Measurements from ENCODE around the gene RAB27A. TPM values are rescaled to one million over a fixed set of nuclear protein-coding genes. Genes with fewer than 3 reads are reported as not detected.

The RAB27A gene
- total and polyA plus RNA-seq, 2 of the 8 experiments (the other 6 are each of a cell fraction or from before 2014, with no cell fraction given), result 2.3 to 6.5 TPM

DNA sequence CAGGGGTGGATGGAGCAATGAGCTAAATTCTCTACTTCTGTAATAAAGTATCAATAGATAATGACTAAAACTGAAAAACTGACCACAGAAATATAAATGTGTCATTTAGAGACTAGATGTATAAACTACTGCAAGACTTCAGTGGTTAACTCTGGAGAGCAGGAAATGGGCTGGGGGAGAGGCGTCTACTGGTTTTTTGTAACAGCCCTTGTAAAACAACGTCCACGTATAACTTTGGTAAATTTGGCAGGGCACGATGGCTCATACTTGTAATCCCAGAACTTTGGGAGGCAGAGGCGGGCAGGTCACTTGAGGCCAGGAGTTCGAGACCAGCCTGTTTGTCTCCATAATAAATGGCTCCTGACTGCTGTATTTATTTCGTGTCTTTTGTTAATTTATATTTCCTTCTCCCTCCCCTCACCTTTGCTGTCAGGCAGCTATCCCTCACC, 12.5 kb downstream of the RAB27A start (continued):
- TF ChIP-seq NANOG (IDR thresholded peaks at IDR 0.05; ENCODE audit: insufficient read depth, low read depth, low read length, poor library complexity, severe bottlenecking) (no peak), SP4 (IDR thresholded peaks at IDR 0.05; ENCODE audit: low read length) (no peak)
